ENCODE measurements around the gene MRPL2. TPM values are rescaled to one million over a fixed set of nuclear protein-coding genes. Genes with fewer than 3 reads are reported as not detected.

Gene MRPL2
- total RNA-seq, 1 donor from 2014 or later, result 8.2 TPM

Other genes starting within 250 kb of the MRPL2 start
- gene RPL7L1, start 179.8 kb downstream of the MRPL2 start, total RNA-seq, result 157 TPM
- gene PTCRA, start 143.4 kb downstream of the MRPL2 start, total RNA-seq, result not detected
- gene CNPY3, start 130.0 kb downstream of the MRPL2 start, total RNA-seq, result 14.7 TPM
- gene GNMT, start 98.7 kb downstream of the MRPL2 start, total RNA-seq, result not detected
- gene PEX6, start 80.3 kb downstream of the MRPL2 start, total RNA-seq, result 25.3 TPM
- gene PPP2R5D, start 74.9 kb downstream of the MRPL2 start, total RNA-seq, result 37.5 TPM
- 31.4 TPM for gene MEA1, start 45.5 kb downstream of the MRPL2 start, total RNA-seq
- 164 TPM for gene KLHDC3, start 45.2 kb downstream of the MRPL2 start, total RNA-seq
- gene RRP36, start 37.8 kb downstream of the MRPL2 start, total RNA-seq, result 60.3 TPM
- 12.6 TPM for gene CUL7, start 5.6 kb downstream of the MRPL2 start, total RNA-seq
- 18.8 TPM for gene KLC4, start 197 bp upstream of the MRPL2 start, total RNA-seq
- 16.7 TPM for gene PTK7, start 16.9 kb upstream of the MRPL2 start, total RNA-seq
- 9.8 TPM for gene SRF, start 111.8 kb upstream of the MRPL2 start, total RNA-seq
- 22.0 TPM for gene CUL9, start 122.8 kb upstream of the MRPL2 start, total RNA-seq
- 13.9 TPM for gene DNPH1, start 170.0 kb upstream of the MRPL2 start, total RNA-seq
- gene TTBK1, start 184.0 kb upstream of the MRPL2 start, total RNA-seq, result 9.8 TPM
- gene SLC22A7, start 238.8 kb upstream of the MRPL2 start, total RNA-seq, result 0.41 TPM
- gene CRIP3, start 249.4 kb upstream of the MRPL2 start, total RNA-seq, result 4.5 TPM